K562 (cell line): Measurements from ENCODE around the gene PGP. TPM values are rescaled to one million over a fixed set of nuclear protein-coding genes. Genes with fewer than 3 reads are reported as not detected.

Experiments used
- ELF2 ChIP-seq: fragments of 250-450 bp; sonication (Bioruptor Pico); IDR thresholded peaks from 2 replicates; pipeline ENCODE4 v1.5.0; 2021; ENCODE audit warnings: mild to moderate bottlenecking
- ELK3 ChIP-seq: fragments of 450-650 bp; formaldehyde crosslinking; IDR thresholded peaks from 2 replicates; pipeline ENCODE4 v1.4.0; 2020; ENCODE audit warnings: mild to moderate bottlenecking
- GTF2E2 ChIP-seq: fragments of 200-800 bp; sonication (Bioruptor generic); IDR thresholded peaks from 2 replicates; pipeline ENCODE4 v1.6.1; 2016; ENCODE audit warnings: missing genetic modification characterization, missing compliant biosample characterization
- NRF1 ChIP-seq, 2 experiments: fragments of 450-650 bp; IDR thresholded peaks in 1 of 2; conservative IDR thresholded peaks in 1 of 2; 2 replicates each; pipeline ENCODE4 v1.6.1; 2014; ENCODE audit warnings: mild to moderate bottlenecking in 2 of 2
- PKNOX1 ChIP-seq: fragments of 450-650 bp; IDR thresholded peaks from 2 replicates; pipeline ENCODE4 v1.6.1; 2016
- SNRNP70 ChIP-seq: fragments of 200-400 bp; formaldehyde crosslinking; optimal IDR thresholded peaks from 2 replicates; pipeline ENCODE3; 2017; ENCODE audit warnings: low read depth, low read length
- SRSF7 ChIP-seq: fragments of 200-400 bp; formaldehyde crosslinking; optimal IDR thresholded peaks from 2 replicates; pipeline ENCODE3; 2017; ENCODE audit warnings: mild to moderate bottlenecking, low read depth, low read length
- ZNF764 ChIP-seq: fragments of 250-450 bp; sonication (Bioruptor Pico); IDR thresholded peaks from 2 replicates; pipeline ENCODE4 v1.4.0; 2020; ENCODE audit warnings: low read depth, mild to moderate bottlenecking, moderate library complexity
- polyA plus RNA-seq, 8 experiments: library from polyadenylated mRNA; depleted of rRNA in 4 of 8; stranded (reverse) in 5 of 8; unstranded in 3 of 8; fragments of >200 nt; fragmentation: Nextera tagmentation in 2 of 8; fragmentation: Illumina TruSeq in 1 of 8; extraction: Ambion mirVana in 2 of 8; extraction: Trizol in 1 of 8; gene quantifications; 2 replicates each; pipeline versions ENCODE4 v1.2.1 to v1.2.3, GENCODE V29; 2011 to 2014; ENCODE audit warnings: inconsistent platforms in 1 of 8, missing spikeins in 1 of 8
- total RNA-seq, 7 experiments: library from RNA; depleted of rRNA in 6 of 7; stranded (reverse); fragments of >200 nt in 6 of 7; fragmentation: Illumina TruSeq in 2 of 7; extraction: Trizol in 2 of 7; gene quantifications; 2 replicates each; pipeline versions ENCODE4 v1.2.1 to v1.2.3, GENCODE V29; 2011 to 2021; ENCODE audit warnings: low replicate concordance in 1 of 7
- TF ChIP-seq, protein P1 (sequence below), 2 experiments: IDR thresholded peaks; 2 replicates each; pipeline ENCODE4 v1.6.1; 2011; ENCODE audit warnings: borderline replicate concordance in 1 of 2, control low read depth in 1 of 2, low read depth in 1 of 2, low read length in 1 of 2, mild to moderate bottlenecking in 1 of 2, mixed read lengths in 1 of 2, moderate library complexity in 1 of 2; ENCODE audit not compliant: insufficient read depth in 1 of 2, insufficient read length in 1 of 2, poor library complexity in 1 of 2, severe bottlenecking in 1 of 2; ENCODE audit errors: extremely low read depth in 1 of 2
- TF ChIP-seq, protein P2 (sequence below), 2 experiments: fragments of 450-650 bp; conservative IDR thresholded peaks; 2 replicates each; pipeline ENCODE4 v1.6.1; 2017; ENCODE audit warnings: mild to moderate bottlenecking in 2 of 2, moderate library complexity in 2 of 2
- TF ChIP-seq, protein P3 (sequence below): fragments of 450-650 bp; formaldehyde crosslinking; IDR thresholded peaks from 2 replicates; pipeline ENCODE4 v1.4.0; 2020; ENCODE audit warnings: mild to moderate bottlenecking, mixed read lengths

The PGP gene
- total and polyA plus RNA-seq, 9 of the 15 experiments (the other 6 are each of a cell fraction or from before 2014, with no cell fraction given) = 1.1 to 57.6 (median 19.6) TPM

DNA sequence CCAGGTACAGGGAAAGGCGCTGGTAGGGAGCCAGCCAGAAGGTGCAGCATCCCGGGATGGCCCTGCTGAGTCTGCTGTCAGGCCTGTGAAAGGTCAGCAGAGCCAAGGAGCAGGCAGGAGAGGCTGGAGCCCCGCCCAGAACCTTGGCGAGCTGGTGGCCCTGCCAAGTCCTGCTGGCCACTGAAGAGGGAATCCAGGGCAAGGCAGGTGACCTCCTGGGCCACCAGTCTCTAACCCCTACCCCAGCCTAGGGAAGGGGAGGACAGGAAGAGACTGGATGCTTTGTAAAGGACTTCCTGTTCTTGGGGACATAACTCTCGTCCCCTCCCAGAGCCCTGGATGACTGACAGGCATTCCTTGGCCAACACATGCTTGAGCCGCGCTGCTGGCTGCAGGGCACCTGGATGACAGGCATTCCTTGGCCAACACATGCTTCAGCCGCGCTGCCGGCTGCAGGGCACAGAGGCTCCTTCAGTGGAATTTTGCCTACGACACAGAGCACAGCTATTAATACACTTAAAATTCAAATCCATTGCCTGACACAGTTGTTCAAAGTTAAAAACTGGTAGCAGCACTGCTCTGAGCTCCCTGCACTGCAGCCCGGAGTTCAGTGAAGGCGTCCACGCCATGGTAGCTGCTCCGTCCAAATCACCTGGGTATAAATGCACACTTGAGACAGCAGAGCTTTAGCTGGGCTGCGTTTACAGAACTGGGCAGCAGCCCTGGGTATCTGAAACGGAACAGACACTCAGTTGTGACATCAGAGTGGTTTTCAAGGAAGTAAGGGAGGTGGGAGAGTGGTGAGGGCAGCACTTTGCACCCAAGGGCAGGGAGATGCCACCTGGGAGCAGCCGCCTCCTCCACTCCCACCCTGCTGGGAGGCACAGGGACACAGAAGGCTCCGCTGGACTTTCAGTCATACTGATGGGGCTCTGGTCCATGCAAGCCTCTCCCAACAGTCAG lies 2.0 kb downstream of the PGP start (continued):
- TF ChIP-seq, protein P1, sequence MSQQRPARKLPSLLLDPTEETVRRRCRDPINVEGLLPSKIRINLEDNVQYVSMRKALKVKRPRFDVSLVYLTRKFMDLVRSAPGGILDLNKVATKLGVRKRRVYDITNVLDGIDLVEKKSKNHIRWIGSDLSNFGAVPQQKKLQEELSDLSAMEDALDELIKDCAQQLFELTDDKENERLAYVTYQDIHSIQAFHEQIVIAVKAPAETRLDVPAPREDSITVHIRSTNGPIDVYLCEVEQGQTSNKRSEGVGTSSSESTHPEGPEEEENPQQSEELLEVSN (IDR thresholded peaks at IDR 0.05; ENCODE audit: borderline replicate concordance in 1 of 2, extremely low read depth in 1 of 2, insufficient read depth in 1 of 2, insufficient read length in 1 of 2, low read depth in 1 of 2, low read length in 1 of 2, poor library complexity in 1 of 2, severe bottlenecking in 1 of 2) = no peak
- TF ChIP-seq, protein P2, sequence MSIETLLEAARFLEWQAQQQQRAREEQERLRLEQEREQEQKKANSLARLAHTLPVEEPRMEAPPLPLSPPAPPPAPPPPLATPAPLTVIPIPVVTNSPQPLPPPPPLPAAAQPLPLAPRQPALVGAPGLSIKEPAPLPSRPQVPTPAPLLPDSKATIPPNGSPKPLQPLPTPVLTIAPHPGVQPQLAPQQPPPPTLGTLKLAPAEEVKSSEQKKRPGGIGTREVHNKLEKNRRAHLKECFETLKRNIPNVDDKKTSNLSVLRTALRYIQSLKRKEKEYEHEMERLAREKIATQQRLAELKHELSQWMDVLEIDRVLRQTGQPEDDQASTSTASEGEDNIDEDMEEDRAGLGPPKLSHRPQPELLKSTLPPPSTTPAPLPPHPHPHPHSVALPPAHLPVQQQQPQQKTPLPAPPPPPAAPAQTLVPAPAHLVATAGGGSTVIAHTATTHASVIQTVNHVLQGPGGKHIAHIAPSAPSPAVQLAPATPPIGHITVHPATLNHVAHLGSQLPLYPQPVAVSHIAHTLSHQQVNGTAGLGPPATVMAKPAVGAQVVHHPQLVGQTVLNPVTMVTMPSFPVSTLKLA (conservative IDR thresholded peaks at IDR 0.05) = 0 out of 4 replicates have a peak, but pooled peaks of 1 of the 2 experiments have one; percentile 16
- TF ChIP-seq GTF2E2 (no peak), ELK3 (no peak), SRSF7 (no peak), SNRNP70 (no peak), PKNOX1 (peak; percentile 97), ZNF764 (CRISPR knock-in tag) (no peak), ELF2 (CRISPR knock-in tag) (no peak), NRF1 (conservative IDR thresholded peaks at IDR 0.05 in 1 of 2, IDR thresholded peaks at IDR 0.05 in 1 of 2) (peak in 1 of 2 experiments; percentile 23; a peak in 2 of 4 replicates)
- TF ChIP-seq, protein P3, sequence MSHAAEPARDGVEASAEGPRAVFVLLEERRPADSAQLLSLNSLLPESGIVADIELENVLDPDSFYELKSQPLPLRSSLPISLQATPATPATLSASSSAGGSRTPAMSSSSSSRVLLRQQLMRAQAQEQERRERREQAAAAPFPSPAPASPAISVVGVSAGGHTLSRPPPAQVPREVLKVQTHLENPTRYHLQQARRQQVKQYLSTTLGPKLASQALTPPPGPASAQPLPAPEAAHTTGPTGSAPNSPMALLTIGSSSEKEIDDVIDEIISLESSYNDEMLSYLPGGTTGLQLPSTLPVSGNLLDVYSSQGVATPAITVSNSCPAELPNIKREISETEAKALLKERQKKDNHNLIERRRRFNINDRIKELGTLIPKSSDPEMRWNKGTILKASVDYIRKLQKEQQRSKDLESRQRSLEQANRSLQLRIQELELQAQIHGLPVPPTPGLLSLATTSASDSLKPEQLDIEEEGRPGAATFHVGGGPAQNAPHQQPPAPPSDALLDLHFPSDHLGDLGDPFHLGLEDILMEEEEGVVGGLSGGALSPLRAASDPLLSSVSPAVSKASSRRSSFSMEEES (CRISPR knock-in tag) = no peak
